Fibroblast of mammary gland (primary cell): Measurements from ENCODE around the gene AFF3.

Experiments
- DNase-seq: peaks from one replicate; pipeline ENCODE4 v3.0.0-alpha.2; 2010; ENCODE audit warnings: low read depth
- H3K4me3 ChIP-seq: 2 replicates; pipeline ENCODE4 v1.5.1; 2011; ENCODE audit warnings: low read depth, mild to moderate bottlenecking, low read length, moderate library complexity; ENCODE audit not compliant: control insufficient read depth
- CTCF ChIP-seq: conservative IDR thresholded peaks from 2 replicates; pipeline ENCODE4 v1.5.1; 2011; ENCODE audit warnings: low read depth, low read length, inconsistent platforms; ENCODE audit not compliant: control insufficient read depth, insufficient read depth

Gene AFF3

GRCh38 chr2:99910902-99911301, 231.5 kb downstream of the AFF3 start:
- no peak for DNase-seq
- no peak for TF ChIP-seq CTCF
- H3K4me3 ChIP-seq: no peak overlapping the region

- H3K4me3 ChIP-seq: no peak overlapping the region
- no peak for TF ChIP-seq CTCF
- DNase-seq: no peak
Measured at GRCh38 chr2:99905636-99906035, 236.8 kb downstream of the AFF3 start.

- H3K4me3 ChIP-seq: no peak overlapping the region
- TF ChIP-seq CTCF: no peak
- DNase-seq: no peak
Measured at GRCh38 chr2:99905025-99905424, 237.4 kb downstream of the AFF3 start.

- no peak for DNase-seq
- no peak overlapping the region for H3K4me3 ChIP-seq
- TF ChIP-seq CTCF: no peak
Measured at GRCh38 chr2:99903981-99904380, 238.4 kb downstream of the AFF3 start.

GRCh38 chr2:99900556-99900955, 241.8 kb downstream of the AFF3 start:
- DNase-seq: no peak
- no peak overlapping the region for H3K4me3 ChIP-seq
- no peak for TF ChIP-seq CTCF

- no peak overlapping the region for H3K4me3 ChIP-seq
- TF ChIP-seq CTCF: no peak
- DNase-seq: no peak
Measured at GRCh38 chr2:99899882-99900281, 242.5 kb downstream of the AFF3 start.
